Dedifferentiated amniotic fluid mesenchymal stem cell (primary cell): Measurements from ENCODE around the gene ECI1.

Experiments used
- DNase-seq: peaks from one replicate; pipeline ENCODE4 v3.0.0-alpha.2; 2016; ENCODE audit errors: extremely low spot score

Gene ECI1

GRCh38 chr16:2233872-2234812 lies 17.2 kb downstream of the ECI1 start:
- no peak for DNase-seq

- DNase-seq: no peak
Observed at GRCh38 chr16:2233046-2233775, 18.2 kb downstream of the ECI1 start.

- DNase-seq: no peak
Observed at GRCh38 chr16:2232094-2232990, 19.0 kb downstream of the ECI1 start.

DNA sequence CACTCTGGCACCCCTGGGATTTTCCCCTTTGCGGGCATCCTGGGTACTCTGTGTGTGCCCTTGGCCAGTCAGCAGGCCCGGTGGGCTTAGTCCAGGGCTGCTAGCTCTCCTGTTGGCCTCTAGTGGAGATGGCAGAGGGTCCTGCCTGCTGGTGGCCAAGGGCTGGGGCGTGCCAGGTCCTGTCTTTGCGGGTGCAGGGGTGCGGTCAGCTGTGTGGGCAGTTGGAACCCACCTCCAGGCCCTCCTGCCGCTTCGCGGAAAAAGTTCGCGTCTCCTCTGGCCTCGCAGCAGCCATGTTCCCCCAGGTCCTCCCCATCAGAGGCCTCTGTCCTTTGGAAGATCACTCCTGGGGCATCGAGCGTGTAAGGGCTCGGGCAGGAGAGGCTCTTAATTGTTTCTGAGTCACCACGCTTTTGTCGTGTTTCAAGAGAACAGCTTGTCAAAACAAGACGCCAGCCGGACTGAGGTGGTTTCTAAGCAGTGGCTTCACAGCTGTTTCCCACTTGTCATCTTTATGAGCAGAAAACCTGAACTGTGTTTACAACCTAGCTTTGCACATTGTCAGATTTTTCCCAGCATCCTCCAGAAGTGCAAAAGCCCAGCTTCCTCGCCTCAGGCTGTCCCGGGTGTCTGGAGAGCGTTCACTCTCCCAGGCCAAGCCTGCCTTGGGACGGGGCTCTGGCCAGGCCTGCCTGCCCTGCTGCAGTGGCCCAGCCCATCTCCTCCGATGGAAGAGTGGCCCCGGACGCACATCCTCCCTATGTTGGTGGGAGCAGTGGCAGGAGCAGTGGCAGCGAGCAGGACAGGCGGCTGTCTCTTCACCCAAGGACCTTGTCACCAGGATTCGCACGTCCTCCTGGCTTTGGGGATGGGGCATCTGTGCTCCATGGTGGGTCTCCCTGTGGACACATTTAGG lies 20.1 kb downstream of the ECI1 start:
- DNase-seq: no peak

GRCh38 chr16:2230376-2230775 lies 21.0 kb downstream of the ECI1 start:
- DNase-seq: no peak

DNA sequence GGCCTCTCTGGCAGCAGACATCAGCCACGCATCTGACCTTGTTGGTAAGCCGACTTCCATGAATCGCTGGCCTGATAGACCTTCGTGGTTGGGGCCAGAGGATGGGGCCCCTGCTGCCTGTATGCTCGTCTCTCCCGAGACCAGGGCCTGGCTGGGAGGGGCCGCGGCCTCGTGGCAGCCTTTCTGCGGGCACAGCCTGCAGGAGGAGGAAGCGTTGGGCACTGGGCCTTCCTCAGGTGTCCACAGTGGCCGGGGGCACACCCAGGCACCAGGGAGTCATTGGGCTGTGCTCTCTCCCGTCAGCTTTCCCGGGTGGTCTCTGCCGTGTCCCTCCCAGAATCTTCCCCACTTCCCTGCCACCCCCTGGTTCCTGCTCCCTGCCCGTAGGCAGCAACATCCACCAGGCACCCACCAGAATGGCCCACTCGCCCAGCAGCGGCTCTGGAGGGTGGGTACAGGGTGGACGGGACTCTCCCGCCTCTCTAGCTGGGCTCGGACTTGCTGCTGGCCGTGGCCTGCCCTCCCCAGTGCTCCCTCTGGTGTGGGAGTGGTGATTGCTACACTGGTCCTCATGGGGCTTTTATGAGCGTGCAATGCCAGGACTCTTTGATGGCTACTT lies 21.6 kb downstream of the ECI1 start:
- no peak for DNase-seq

DNA sequence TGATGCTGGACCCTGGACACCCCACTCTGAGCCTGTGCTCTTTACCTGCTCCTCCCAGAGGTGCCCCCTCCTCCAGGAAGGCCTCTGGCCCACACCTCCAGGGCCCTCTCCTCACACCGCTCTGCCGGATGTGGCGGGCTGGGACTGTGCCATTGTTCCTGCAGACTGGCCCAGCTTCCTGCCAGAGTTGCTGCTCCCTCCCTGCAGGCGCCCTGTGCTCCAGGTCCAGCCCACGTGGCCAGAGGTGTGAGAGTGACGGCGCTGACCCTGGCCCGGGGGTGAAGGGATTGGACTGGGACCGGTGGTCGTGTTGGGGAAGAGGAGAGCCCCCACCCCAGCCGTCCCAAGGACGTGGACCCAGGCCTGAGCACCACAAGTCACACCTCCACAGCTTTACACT lies 22.3 kb downstream of the ECI1 start:
- no peak for DNase-seq

DNA sequence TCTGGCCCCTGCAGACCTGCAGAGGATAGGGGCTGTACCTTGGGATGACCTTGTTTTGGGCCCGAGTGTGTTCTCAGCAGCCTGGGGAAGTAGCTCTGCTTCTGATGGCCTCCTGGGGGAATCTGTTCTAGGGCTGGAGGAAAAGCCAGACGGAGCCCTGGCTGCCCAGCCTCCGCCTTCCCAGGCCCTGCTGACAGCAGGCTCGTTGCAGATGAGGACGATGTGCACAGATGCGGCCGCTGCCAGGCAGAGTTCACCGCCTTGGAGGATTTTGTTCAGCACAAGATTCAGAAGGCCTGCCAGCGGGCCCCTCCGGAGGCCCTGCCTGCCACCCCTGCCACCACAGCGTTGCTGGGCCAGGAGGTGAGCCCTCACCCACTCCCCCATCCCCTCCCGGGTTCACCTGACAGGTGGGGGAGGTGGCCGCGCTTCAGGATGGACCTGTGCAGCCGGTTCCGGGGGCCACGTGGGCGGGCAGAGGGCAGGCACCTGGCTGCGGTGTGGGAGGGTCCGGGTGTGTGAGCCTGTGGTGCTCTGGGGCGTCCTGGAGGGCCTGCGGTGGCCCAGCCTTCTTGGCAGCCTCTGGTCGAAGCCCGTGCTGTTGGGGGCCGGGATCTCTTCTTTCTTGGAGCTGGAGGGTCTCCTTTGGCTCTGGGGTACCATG lies 23.1 kb downstream of the ECI1 start:
- no peak for DNase-seq

DNA sequence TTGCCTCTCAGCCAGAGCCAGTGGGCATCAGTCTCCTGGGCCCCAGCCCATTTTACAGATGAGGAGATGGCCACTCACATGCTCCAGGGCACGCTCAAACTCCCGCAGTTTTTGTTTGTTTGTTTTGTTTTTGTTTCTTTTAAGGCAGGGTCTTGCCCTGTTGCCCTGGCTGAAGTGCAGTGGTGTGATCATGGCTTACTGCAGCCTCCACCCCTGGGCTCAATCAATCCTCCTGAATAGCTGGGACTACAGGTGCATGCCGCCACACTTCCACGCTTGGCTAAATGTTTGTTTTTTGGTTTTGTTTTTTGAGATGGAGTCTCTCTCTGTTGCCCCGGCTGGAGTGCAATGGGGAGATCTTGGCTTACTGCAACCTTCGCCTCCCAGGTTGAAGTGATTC lies 24.5 kb downstream of the ECI1 start:
- DNase-seq: no peak

DNA sequence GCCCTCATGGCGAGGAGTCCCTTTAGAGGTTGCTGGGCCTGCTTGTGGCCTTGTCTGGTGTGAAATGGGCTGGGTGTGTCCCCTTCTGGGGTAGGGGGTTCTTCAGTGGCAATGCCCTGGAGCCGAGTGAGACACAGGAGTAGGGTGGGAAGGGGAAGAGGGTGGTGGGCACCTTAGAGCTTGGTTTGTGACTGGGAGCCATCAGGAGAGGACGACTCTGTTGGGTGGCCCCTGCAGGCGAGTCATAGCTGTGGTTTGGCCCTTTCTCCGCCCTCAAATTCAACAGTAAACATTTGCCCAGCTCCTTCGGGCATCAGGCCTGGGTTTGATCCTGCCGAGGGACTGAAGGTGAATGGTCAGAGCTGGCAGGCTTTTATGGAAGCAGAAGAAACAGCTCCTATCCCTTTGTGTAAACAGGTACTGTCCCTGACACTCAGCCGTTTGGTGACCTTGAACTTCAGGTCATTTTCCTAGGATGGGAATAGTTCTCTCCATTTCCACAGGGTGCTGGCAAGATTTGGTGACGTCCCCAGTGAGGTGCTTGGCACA lies 25.1 kb downstream of the ECI1 start:
- no peak for DNase-seq

- DNase-seq: peak; percentile 31
Observed at GRCh38 chr16:2223942-2224486, 27.4 kb downstream of the ECI1 start.

GRCh38 chr16:2223221-2223941 lies 28.0 kb downstream of the ECI1 start, which contains the start of gene E4F1:
Gene E4F1, plus strand, starts transcription at chr16:2223591. Its CDS starts 23 bp downstream, at chr16:2223614.
- DNase-seq: peak; percentile 99

- DNase-seq: no peak
Observed at GRCh38 chr16:2216330-2216729, 35.1 kb downstream of the ECI1 start.

- DNase-seq: no peak
Observed at GRCh38 chr16:2214719-2214968, 36.7 kb downstream of the ECI1 start, which contains the start of gene PGP. Gene PGP, minus strand, starts transcription at chr16:2214840. Its CDS starts 63 bp downstream, at chr16:2214777.

DNA sequence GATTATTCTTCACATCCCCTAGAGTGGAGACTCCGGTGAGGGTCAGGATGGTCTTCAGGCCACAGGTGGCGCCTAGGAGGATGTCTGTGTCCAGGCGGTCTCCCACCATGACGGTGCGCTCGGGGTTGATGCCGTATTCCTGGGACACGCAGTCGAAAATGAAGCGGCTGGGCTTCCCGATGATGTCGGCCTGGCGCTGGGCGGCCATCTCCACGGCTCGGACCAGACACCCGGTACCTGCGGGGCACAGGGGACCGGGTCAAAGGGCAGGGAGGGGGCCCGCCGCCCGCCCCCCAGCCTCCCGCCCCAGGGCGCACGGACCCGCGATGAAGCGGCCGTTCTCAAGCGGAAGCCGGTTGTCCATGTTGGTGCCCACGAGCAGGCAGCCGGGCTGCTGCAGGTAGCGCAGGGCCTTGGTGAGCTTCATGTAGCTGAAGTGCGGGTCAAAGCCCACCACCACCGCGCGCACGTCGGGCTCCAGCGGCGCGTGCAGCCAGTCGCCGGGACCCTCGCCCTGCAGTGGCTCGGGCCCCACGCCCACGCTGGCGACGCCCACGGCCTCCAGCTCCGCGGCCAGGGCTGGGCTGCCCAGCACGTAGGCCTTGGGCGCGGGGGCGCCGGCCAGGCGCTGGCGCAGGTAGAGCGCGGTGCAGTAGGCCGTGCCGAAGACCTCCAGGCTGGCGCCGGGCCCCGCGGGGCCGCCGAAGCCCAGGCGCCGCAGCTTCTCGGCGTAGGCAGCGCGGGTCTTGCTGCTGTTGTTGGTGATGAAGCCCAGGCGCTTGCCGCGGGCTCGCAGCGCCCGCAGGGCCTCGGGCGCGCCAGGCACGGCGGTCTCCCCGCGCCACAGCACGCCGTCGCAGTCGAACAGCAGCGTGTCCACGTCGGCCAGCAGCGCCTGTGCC lies 37.3 kb downstream of the ECI1 start:
- DNase-seq: no peak

DNA sequence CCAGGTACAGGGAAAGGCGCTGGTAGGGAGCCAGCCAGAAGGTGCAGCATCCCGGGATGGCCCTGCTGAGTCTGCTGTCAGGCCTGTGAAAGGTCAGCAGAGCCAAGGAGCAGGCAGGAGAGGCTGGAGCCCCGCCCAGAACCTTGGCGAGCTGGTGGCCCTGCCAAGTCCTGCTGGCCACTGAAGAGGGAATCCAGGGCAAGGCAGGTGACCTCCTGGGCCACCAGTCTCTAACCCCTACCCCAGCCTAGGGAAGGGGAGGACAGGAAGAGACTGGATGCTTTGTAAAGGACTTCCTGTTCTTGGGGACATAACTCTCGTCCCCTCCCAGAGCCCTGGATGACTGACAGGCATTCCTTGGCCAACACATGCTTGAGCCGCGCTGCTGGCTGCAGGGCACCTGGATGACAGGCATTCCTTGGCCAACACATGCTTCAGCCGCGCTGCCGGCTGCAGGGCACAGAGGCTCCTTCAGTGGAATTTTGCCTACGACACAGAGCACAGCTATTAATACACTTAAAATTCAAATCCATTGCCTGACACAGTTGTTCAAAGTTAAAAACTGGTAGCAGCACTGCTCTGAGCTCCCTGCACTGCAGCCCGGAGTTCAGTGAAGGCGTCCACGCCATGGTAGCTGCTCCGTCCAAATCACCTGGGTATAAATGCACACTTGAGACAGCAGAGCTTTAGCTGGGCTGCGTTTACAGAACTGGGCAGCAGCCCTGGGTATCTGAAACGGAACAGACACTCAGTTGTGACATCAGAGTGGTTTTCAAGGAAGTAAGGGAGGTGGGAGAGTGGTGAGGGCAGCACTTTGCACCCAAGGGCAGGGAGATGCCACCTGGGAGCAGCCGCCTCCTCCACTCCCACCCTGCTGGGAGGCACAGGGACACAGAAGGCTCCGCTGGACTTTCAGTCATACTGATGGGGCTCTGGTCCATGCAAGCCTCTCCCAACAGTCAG lies 38.7 kb downstream of the ECI1 start:
- DNase-seq: no peak
